HUES6 (cell line): ENCODE data around the gene AK3.
"Not testable (repeated sequence)": the region's sequence is repeated elsewhere in the genome, so short reads cannot be mapped to it uniquely, and the experiment has no call there.

Experiments used
- H3K27ac ChIP-seq: 2 replicates; pipeline ENCODE4 v1.7.0; 2013; ENCODE audit warnings: low read depth, mild to moderate bottlenecking, low read length, inconsistent platforms
- H3K27me3 ChIP-seq: 2 replicates; pipeline ENCODE4 v1.6.1; 2013; ENCODE audit warnings: low read length; ENCODE audit not compliant: control insufficient read depth, insufficient read depth
- H3K36me3 ChIP-seq: 2 replicates; pipeline ENCODE4 v1.6.1; 2013; ENCODE audit warnings: low read length; ENCODE audit not compliant: control insufficient read depth, insufficient read depth
- H3K4me1 ChIP-seq: 2 replicates; pipeline ENCODE4 v1.6.1; 2013; ENCODE audit warnings: low read length; ENCODE audit not compliant: control insufficient read depth, insufficient read depth
- H3K4me3 ChIP-seq: 2 replicates; pipeline ENCODE4 v1.5.1; 2013; ENCODE audit warnings: low read depth, low read length
- H3K9ac ChIP-seq: one replicate; pipeline ENCODE4 v1.6.1; 2013; ENCODE audit warnings: mild to moderate bottlenecking, low read length
- H3K9me3 ChIP-seq: 2 replicates; pipeline ENCODE4 v1.6.1; 2013; ENCODE audit warnings: low read depth, low read length; ENCODE audit not compliant: control insufficient read depth, insufficient read depth

The AK3 gene

DNA sequence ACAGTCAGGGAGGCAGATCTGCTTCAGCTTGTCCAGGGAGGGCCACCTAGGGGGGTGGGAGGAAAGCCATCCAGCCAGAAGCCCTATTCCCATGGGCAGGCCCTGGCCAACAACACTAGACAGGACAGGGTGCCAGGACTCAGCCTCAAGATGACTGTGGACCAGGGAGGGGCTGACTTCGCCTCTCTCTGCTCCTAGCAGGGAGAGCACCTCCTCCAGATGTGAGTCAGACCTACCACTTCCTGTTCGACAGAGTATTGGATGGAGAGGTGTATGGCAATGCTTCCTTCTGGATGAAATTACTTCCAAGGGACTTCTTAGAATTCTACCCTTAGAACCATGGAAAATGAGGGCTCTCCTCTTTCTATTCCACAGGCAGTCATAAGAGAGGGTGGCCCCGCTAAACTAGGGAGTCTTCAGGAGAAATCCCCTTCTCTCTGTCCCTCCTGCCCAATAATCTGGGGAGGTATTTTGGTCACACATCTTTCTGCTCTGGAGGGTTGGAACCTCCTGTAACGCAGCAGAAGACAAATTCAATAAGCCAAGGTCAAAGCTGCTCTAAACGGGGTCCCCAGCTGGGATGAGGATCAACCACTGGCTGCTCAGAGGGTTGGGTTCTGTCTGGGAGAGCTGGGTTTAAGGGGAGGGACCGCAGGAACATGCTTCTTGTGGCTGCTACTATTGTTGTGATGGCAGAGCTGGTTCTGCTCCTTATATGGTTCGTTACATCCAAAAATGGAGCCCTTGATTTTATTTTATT is 28.5 kb upstream of the AK3 start:
- H3K36me3 ChIP-seq, result no peaks in the 10 kb centered on the region
- H3K9ac ChIP-seq, result no peak overlapping the region
- no peaks in the 10 kb centered on the region for H3K27me3 ChIP-seq
- H3K4me1 ChIP-seq, result no peaks in the 10 kb centered on the region
- no peaks in the 10 kb centered on the region for H3K9me3 ChIP-seq
- no peak overlapping the region for H3K4me3 ChIP-seq
- H3K27ac ChIP-seq, result no peak overlapping the region

GRCh38 chr9:4768681-4769080 is 27.7 kb upstream of the AK3 start:
- Histone ChIP-seq H3K36me3 (no peaks in the 10 kb centered on the region), H3K27ac (no peak overlapping the region), H3K4me3 (no peak overlapping the region), H3K9ac (no peak overlapping the region), H3K27me3 (no peaks in the 10 kb centered on the region), H3K9me3 (no peaks in the 10 kb centered on the region), H3K4me1 (no peaks in the 10 kb centered on the region)

- Histone ChIP-seq H3K9me3 (no peaks in the 10 kb centered on the region), H3K4me1 (peaks cover 8% of the 10 kb centered on the region), H3K27ac (no peak overlapping the region), H3K9ac (no peak overlapping the region), H3K36me3 (no peaks in the 10 kb centered on the region), H3K4me3 (no peak overlapping the region), H3K27me3 (no peaks in the 10 kb centered on the region)
Observed at GRCh38 chr9:4764033-4764432, 23.0 kb upstream of the AK3 start.

GRCh38 chr9:4762886-4763541 is 22.0 kb upstream of the AK3 start:
- Histone ChIP-seq H3K9me3 (no peaks in the 10 kb centered on the region), H3K27ac (no peak overlapping the region), H3K36me3 (no peaks in the 10 kb centered on the region), H3K4me1 (peaks cover 8% of the 10 kb centered on the region), H3K27me3 (no peaks in the 10 kb centered on the region), H3K9ac (no peak overlapping the region), H3K4me3 (peak overlapping the region; percentile 33; the same call in 1 of the 2 replicates)

DNA sequence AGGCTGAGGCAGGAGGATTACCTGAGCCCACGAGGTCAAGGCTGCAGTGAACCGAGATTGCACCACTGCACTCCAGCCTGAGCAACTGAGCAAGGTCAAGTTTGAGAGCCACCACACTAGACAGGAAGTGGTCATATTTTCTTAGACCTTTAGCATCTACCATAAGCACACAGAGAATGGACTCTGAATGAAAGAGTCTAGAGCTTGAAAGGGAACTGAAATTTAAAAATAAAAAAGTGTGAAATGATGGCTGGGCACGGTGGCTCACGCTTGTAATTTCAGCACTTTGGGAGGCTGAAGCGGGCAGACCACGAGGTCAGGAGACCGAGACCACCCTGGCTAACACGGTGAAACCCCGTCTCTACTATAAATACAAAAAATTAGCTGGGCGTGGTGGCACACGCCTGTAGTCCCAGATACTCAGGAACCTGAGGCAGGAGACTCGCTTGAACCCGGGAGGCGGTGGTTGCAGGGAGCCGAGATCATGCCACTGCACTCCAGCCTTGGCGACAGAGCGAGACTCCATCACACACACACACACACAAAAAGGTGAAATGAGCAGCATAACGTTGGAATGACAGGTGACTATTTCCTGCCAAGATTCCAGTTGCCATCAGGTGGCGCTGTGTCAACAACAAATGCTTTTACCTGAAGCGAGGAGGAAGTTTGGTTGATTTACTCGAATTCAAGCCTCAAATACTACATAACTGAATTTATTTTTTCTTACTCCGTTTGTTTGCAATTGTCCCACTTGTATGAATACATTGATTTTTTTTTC is 21.3 kb upstream of the AK3 start:
- Histone ChIP-seq H3K4me3 (peak overlapping the region; percentile 33; the same call in 1 of the 2 replicates), H3K9ac (no peak overlapping the region), H3K4me1 (peaks cover 8% of the 10 kb centered on the region), H3K27me3 (no peaks in the 10 kb centered on the region), H3K27ac (no peak overlapping the region), H3K9me3 (no peaks in the 10 kb centered on the region), H3K36me3 (no peaks in the 10 kb centered on the region)

DNA sequence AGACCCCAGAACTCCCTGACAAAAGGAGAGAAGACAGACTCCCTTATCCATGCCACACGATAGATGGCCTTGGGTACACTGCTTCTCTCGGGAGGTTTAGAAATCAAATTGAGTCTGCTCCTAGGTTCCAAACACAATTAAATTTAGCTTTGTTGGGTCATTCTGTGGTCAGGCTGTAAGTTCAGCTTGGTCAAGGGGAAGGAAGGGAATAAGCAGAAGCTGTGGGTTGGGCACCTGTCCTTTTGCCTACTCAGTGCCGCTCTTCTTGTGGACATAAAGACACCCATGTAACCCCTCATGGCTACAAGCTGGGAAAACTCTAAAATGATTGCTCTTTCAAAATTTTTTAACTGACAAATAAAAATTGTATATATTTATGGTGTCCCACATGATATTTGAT is 19.1 kb upstream of the AK3 start:
- Histone ChIP-seq H3K4me1 (peaks cover 8% of the 10 kb centered on the region), H3K9me3 (no peaks in the 10 kb centered on the region), H3K4me3 (no peak overlapping the region), H3K36me3 (no peaks in the 10 kb centered on the region), H3K27me3 (no peaks in the 10 kb centered on the region), H3K27ac (no peak overlapping the region), H3K9ac (no peak overlapping the region)

DNA sequence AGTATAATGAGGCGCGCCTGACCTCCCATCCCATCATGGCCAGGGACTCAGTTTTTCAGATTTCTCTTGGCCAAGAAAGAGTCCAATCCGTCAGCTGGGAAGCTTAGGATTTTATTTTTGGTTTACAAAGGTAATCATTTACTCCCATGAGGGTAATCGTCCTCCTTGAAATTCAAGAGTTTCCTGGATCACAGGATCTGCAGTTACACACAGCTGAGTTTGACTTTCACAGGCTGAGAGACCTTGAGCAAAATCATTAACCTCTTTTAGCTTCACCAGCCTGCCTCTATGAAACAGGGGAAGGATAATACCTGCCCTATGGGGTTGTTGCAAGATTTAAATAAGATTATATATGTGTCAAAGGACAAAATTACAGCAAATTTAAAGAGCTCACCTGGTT is 15.4 kb upstream of the AK3 start:
- Histone ChIP-seq H3K27ac (no peak overlapping the region), H3K36me3 (no peaks in the 10 kb centered on the region), H3K4me1 (no peaks in the 10 kb centered on the region), H3K27me3 (no peaks in the 10 kb centered on the region), H3K9me3 (no peaks in the 10 kb centered on the region), H3K9ac (no peak overlapping the region), H3K4me3 (no peak overlapping the region)

GRCh38 chr9:4755026-4755609 is 14.1 kb upstream of the AK3 start:
- Histone ChIP-seq H3K27me3 (no peaks in the 10 kb centered on the region), H3K4me1 (no peaks in the 10 kb centered on the region), H3K36me3 (no peaks in the 10 kb centered on the region), H3K9me3 (no peaks in the 10 kb centered on the region), H3K27ac (no peak overlapping the region), H3K4me3 (no peak overlapping the region), H3K9ac (no peak overlapping the region)

GRCh38 chr9:4754530-4754929 is 13.5 kb upstream of the AK3 start:
- H3K36me3 ChIP-seq, H3K4me3 ChIP-seq, H3K9ac ChIP-seq, H3K27me3 ChIP-seq, H3K9me3 ChIP-seq, H3K4me1 ChIP-seq, H3K27ac ChIP-seq: not testable (repeated sequence)

- Histone ChIP-seq H3K9me3 (no peaks in the 10 kb centered on the region), H3K36me3 (no peaks in the 10 kb centered on the region), H3K4me1 (no peaks in the 10 kb centered on the region), H3K4me3 (no peak overlapping the region), H3K9ac (no peak overlapping the region), H3K27ac (no peak overlapping the region), H3K27me3 (no peaks in the 10 kb centered on the region)
Observed at GRCh38 chr9:4750023-4750673, 9.1 kb upstream of the AK3 start.
